GM10248 (cell line): ENCODE data around the gene HBM.
"Not testable (repeated sequence)": the region's sequence is repeated elsewhere in the genome, so short reads cannot be mapped to it uniquely, and the experiment has no call there.

Experiments used
- CTCF ChIA-PET: fragments of 300-600 bp; sonication (Branson Sonifier 250); formaldehyde crosslinking; extraction: SDS; loops from one replicate; lab custom pipeline; 2021; ENCODE audit warnings: antibody characterized with exemption; lab: Yijun Ruan, JAX
- POLR2A ChIA-PET: fragments of 350-650 bp; sonication (Branson Sonifier 250); formaldehyde crosslinking; extraction: SDS; loops from one replicate; lab custom pipeline; 2020; ENCODE audit warnings: antibody characterized with exemption; lab: Yijun Ruan, JAX
- DNase-seq: peaks from one replicate; pipeline ENCODE4 v3.0.0; 2012; ENCODE audit errors: extremely low spot score
- CTCF ChIP-seq: IDR thresholded peaks from 2 replicates; pipeline ENCODE4 v1.5.1; 2012; ENCODE audit warnings: mild to moderate bottlenecking, low read depth; ENCODE audit errors: extremely low read depth, missing control alignments, control extremely low read depth

Gene HBM

GRCh38 chr16:170788-171187 is 5.0 kb downstream of the HBM start:
- no peak for DNase-seq
- POLR2A ChIA-PET: no interaction called here

GRCh38 chr16:172374-172941 is 6.7 kb downstream of the HBM start, which contains the start of gene HBA2:
Gene HBA2, plus strand, starts transcription at chr16:172876. Its CDS starts 37 bp downstream, at chr16:172913.
- DNase-seq, POLR2A ChIA-PET: not testable (repeated sequence)
- CTCF ChIA-PET: interaction anchor here (2.0 kb wide), 1 partner anchor 9 kb away, joined by 4 read pairs; no protein-coding TSS in a partner anchor

More at GRCh38 chr16:170788-171187, 5.0 kb downstream of the HBM start:
- TF ChIP-seq CTCF: no peak
- CTCF ChIA-PET: interaction anchor here (2.0 to 2.5 kb wide), 2 partner anchors 11 to 64 kb away, joined by 4 to 9 read pairs; no protein-coding TSS in a partner anchor

GRCh38 chr16:173211-173854 is 7.6 kb downstream of the HBM start:
- CTCF ChIA-PET, POLR2A ChIA-PET, DNase-seq: not testable (repeated sequence)

- CTCF ChIA-PET: interaction anchor here (1.2 kb wide), 1 partner anchor 57 kb away, joined by 3 read pairs; no protein-coding TSS in a partner anchor
- POLR2A ChIA-PET, DNase-seq: not testable (repeated sequence)
These were observed 8.4 kb downstream of the HBM start for GRCh38 chr16:173928-174769.

GRCh38 chr16:175011-175949 is 9.5 kb downstream of the HBM start:
- DNase-seq: no peak
- CTCF ChIA-PET: interaction anchor here (1.2 kb wide), 1 partner anchor 58 kb away, joined by 3 read pairs; no protein-coding TSS in a partner anchor
- POLR2A ChIA-PET: interaction anchor here (0.6 kb wide), 1 partner anchor 64 kb away, joined by 3 read pairs; no protein-coding TSS in a partner anchor
- no peak for TF ChIP-seq CTCF

- DNase-seq, POLR2A ChIA-PET, CTCF ChIA-PET: not testable (repeated sequence)
These were observed 10.2 kb downstream of the HBM start for GRCh38 chr16:176006-176405.

- DNase-seq, POLR2A ChIA-PET: not testable (repeated sequence)
- CTCF ChIA-PET: interaction anchor here (1.1 to 1.3 kb wide), 2 partner anchors 8 to 70 kb away, joined by 4 to 8 read pairs; no protein-coding TSS in a partner anchor
These were observed 11.0 kb downstream of the HBM start, which contains the start of gene HBA1 for GRCh38 chr16:176477-177382. Gene HBA1, plus strand, starts transcription at chr16:176680. Its CDS starts 37 bp downstream, at chr16:176717.

- CTCF ChIA-PET: interaction anchor here (1.1 to 1.3 kb wide), 2 partner anchors 9 to 71 kb away, joined by 4 to 8 read pairs; no protein-coding TSS in a partner anchor
These were observed 11.6 kb downstream of the HBM start for GRCh38 chr16:177394-177822.

More at GRCh38 chr16:177394-177822, 11.6 kb downstream of the HBM start:
- no peak for DNase-seq
- TF ChIP-seq CTCF: no peak
- POLR2A ChIA-PET: no interaction called here
